Activated CD8-positive, alpha-beta memory T cell treated with anti-CD3 and anti-CD28 coated beads, Interleukin-2, amount 10 ng/mL, durations not matched to agents 7 days and 5 days (primary cell): ENCODE results near the gene CRIP2. TPM values are rescaled to one million over a fixed set of nuclear protein-coding genes. Genes with fewer than 3 reads are reported as not detected.

Experiments used
- ATAC-seq: fragments of 150-1000 bp; cut with Tn5 transposase; one replicate; pipeline ENCODE4 v1.10.0; 2021; ENCODE audit warnings: moderate library complexity
- CTCF ChIA-PET: fragments of 350-600 bp; sonication (Branson Sonifier 250); formaldehyde crosslinking; loops from one replicate; lab custom pipeline; 2021; ENCODE audit warnings: antibody characterized with exemption; lab: Charles Lee
- DNase-seq: peaks from one replicate; pipeline ENCODE4 v3.0.0-alpha.2; 2020
- H3K27ac Mint-ChIP-seq: one replicate; pipeline ENCODE4 v1.8.0; 2021; ENCODE audit warnings: mild to moderate bottlenecking, mixed read lengths
- H3K27me3 Mint-ChIP-seq: one replicate; pipeline ENCODE4 v1.8.0; 2021; ENCODE audit warnings: mixed read lengths
- H3K36me3 Mint-ChIP-seq: one replicate; pipeline ENCODE4 v1.8.0; 2021; ENCODE audit warnings: mild to moderate bottlenecking, mixed read lengths
- H3K4me1 Mint-ChIP-seq: one replicate; pipeline ENCODE4 v1.8.0; 2021; ENCODE audit warnings: mixed read lengths
- H3K4me3 Mint-ChIP-seq: one replicate; pipeline ENCODE4 v1.8.0; 2021; ENCODE audit warnings: mild to moderate bottlenecking, moderate library complexity, mixed read lengths
- H3K9me3 Mint-ChIP-seq: one replicate; pipeline ENCODE4 v1.8.0; 2022; ENCODE audit warnings: low read depth, mixed read lengths
- total RNA-seq, 2 experiments: library from RNA; stranded (reverse); gene quantifications; one replicate each; pipeline ENCODE4 v1.2.3, GENCODE V29; 2021

Gene CRIP2
- total RNA-seq, 2 experiments from 2014 or later: 0.68 TPM; not detected in 1

DNA sequence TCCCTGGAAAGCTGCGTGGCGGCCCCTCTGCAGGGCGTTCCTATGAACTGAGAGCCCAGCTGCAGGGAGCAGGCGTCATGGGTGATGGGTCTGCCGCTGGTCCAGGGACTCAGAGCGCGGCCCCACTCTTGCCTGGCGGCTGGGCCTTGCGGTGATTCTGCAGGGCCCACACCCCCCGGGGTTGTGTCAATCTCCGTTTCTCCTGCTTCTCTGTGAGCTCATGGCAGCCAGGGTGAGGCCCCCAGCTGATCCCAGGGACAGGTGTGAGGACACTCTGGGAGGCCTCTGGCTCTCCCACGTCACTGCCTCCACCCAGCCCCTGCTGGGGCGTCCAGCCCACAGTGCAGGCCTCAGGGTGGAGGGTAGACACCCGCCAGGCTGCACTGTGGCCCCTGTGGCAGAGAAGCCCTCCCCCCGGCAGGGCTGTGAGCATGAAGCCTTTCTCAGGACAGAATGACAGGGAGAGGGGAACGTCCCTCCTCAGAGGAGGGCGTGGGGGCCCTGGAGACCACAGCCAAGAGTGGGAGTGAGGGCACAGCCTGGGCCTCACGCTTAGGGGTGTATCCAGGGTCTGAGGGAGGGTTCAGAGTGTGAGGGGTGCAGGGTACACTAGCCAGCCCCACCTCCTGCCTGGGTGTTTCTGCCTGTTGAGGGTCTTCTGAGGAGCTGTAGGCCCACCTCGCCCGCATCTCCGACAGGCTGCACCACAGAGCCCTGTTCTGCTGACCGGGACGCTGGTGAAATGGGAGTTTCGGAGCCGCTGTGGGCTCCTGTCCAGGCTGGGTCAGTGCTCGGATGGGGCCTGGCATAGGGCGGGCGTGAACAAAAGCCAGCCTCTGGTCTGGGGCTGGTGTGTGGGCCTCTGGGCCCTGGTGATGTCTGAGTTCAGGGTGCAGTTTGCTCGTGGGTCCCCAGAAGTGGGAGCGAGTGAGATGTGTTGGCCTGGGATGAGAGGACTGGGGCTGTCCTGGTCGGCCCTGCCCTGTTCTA lies 26.7 kb upstream of the CRIP2 start:
- no peak for ATAC-seq
- Mint-ChIP-seq H3K36me3 (peaks cover 2% of the 10 kb centered on the region), H3K9me3 (no peaks in the 10 kb centered on the region), H3K27me3 (no peaks in the 10 kb centered on the region), H3K27ac (no peak overlapping the region), H3K4me1 (no peaks in the 10 kb centered on the region), H3K4me3 (no peak overlapping the region)
- CTCF ChIA-PET: interaction anchor here (0.6 to 1.7 kb wide), 13 partner anchors 12 to 77 kb away, joined by 3 to 9 read pairs (median 4); partner anchors contain the start of gene CRIP1
- no peak for DNase-seq

DNA sequence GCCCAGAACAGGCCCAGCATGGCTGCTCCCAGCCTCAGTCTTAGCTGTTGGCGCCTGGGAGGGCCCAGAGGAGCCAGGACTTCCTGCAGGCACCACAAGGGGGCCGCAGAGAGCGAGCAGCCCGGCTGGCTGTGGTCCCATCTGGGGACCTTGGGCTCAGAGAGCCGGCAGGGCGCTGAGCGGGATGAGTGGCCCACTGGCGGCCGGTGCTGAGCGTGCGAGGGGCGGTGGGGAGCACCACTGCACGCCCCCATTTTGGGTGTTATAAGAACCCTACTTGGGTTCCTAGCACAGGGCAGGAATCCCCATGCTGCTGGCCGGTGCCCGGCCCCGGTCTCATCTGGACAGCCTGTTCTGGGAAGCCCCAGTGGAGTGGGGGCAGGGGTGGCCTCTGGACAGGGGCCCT lies 25.9 kb upstream of the CRIP2 start:
- peak; percentile 66 for DNase-seq
- Mint-ChIP-seq H3K9me3 (no peaks in the 10 kb centered on the region), H3K27ac (no peak overlapping the region), H3K4me3 (no peak overlapping the region), H3K36me3 (peaks cover 2% of the 10 kb centered on the region), H3K4me1 (no peaks in the 10 kb centered on the region), H3K27me3 (no peaks in the 10 kb centered on the region)
- ATAC-seq: peak; percentile 93
- CTCF ChIA-PET: interaction anchor here (0.7 to 1.7 kb wide), 12 partner anchors 13 to 78 kb away, joined by 3 to 9 read pairs (median 4); partner anchors contain the start of gene CRIP1

DNA sequence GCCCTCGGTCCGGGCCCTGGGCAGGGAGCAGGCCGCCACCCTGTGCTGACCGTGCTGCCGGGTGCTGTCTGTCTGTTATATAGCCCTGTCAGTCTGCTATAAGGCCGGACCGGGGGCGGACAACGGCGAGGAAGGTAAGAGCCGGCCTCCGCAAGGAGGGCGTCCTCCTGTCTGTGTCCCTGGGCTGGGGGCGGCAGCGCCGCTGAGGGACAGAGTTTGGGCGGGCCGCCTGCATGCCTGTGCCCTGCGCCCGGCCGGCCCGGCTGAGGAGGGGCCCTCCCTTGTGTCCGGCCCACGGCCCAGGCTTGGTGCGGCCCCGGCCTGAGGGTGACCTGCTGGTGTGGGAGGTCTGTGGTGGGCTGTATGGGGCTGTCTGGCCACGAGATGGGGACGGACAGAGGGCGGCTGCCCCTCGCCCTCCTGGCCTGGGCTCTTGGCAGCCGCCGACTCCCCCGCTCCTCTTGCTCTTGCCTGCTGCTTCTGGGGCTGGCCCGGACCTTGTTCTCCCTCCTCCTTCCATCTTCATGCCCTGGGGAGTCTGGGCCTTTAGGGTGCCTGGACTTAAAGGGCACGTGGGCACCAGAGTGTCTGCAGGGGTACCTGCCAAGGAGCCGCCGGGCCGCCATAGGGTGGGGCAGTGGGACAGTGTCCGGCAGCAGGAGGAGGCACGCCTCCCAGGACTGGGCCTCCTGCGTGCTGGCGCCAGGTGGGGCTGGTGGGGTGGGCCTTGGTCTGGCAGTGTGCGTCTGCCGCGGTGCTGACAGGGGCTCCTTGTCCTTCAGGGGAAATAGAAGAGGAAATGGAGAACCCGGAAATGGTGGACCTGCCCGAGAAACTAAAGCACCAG lies 25.1 kb upstream of the CRIP2 start:
- H3K27me3 Mint-ChIP-seq: no peaks in the 10 kb centered on the region
- DNase-seq (no peak), ATAC-seq (no peak)
- CTCF ChIA-PET: interaction anchor here (1.8 kb wide), 1 partner anchor 40 kb away, joined by 6 read pairs; no protein-coding TSS in a partner anchor
- no peaks in the 10 kb centered on the region for H3K9me3 Mint-ChIP-seq
- H3K4me1 Mint-ChIP-seq: no peaks in the 10 kb centered on the region
- no peak overlapping the region for H3K4me3 Mint-ChIP-seq
- H3K27ac Mint-ChIP-seq: no peak overlapping the region
- H3K36me3 Mint-ChIP-seq: peaks cover 2% of the 10 kb centered on the region

DNA sequence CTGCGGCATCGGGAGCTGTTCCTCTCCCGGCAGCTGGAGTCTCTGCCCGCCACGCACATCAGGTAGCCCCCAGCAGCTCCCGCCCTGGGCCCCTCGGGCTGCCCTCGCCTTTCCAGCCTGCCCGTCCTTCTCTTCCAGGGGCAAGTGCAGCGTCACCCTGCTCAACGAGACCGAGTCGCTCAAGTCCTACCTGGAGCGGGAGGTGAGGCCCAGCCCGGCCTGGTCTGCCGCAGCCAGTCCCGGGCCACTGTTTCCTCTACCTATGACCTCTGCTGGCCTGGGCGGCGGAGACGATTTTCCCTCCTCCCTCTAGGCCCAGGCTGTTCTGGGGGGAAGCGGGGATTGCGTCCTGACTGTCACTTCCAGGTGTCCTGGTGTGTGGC lies 24.5 kb upstream of the CRIP2 start:
- no peaks in the 10 kb centered on the region for H3K4me1 Mint-ChIP-seq
- CTCF ChIA-PET: interaction anchor here (1.8 kb wide), 1 partner anchor 40 kb away, joined by 6 read pairs; no protein-coding TSS in a partner anchor

DNA sequence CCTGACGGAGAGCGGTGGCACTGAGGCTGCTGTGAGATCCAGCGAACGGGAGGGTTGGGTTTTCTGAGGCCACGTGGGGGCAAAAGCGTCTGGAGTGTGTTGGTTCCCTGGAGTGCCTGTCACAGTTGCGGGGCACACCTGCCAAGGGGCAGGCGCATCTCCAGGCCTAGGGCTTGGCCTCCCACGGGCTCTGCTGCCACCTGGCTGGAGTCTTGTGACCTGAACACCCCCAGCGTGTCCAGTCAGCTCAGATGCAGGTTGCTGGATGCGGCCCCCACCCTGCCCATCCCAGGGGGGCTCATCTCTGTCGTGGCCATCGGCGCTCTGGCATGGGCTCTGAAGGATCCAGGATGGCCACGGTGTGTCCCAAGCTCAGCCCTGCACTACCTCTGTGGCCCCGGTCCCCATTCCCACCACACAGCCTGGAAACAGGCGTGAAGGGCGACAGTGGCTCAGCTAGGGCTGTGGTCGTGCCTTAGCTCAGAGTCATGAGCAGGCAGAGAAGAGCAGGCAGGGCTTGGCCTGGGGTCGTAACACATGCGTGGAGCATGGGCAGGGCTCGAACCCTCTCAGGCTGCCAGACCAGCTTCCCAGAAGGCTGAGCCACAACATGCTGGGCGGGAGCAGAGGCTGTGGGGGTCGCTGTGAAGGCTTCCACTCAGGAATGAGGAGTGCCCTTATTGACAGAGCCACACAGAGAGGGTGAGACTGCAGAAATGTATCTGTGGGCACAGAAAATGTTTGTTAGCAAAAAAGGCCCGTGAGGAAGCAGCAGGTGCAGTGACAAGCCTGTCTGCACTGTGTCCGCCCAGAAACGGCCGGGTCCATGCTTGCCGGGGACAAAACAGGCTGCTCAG lies 23.5 kb upstream of the CRIP2 start:
- Mint-ChIP-seq H3K27ac (no peak overlapping the region), H3K9me3 (no peaks in the 10 kb centered on the region), H3K27me3 (no peaks in the 10 kb centered on the region), H3K4me3 (no peak overlapping the region), H3K36me3 (peaks cover 6% of the 10 kb centered on the region), H3K4me1 (no peaks in the 10 kb centered on the region)
- ATAC-seq: no peak
- no peak for DNase-seq
- CTCF ChIA-PET: interaction anchor here (1.8 kb wide), 1 partner anchor 39 kb away, joined by 6 read pairs; no protein-coding TSS in a partner anchor

More for the DNA sequence above, 24.5 kb upstream of the CRIP2 start:
- peaks cover 2% of the 10 kb centered on the region for H3K36me3 Mint-ChIP-seq
- H3K27ac Mint-ChIP-seq: no peak overlapping the region
- H3K4me3 Mint-ChIP-seq: no peak overlapping the region
- H3K9me3 Mint-ChIP-seq: no peaks in the 10 kb centered on the region
- no peaks in the 10 kb centered on the region for H3K27me3 Mint-ChIP-seq
- DNase-seq (no peak), ATAC-seq (no peak)

DNA sequence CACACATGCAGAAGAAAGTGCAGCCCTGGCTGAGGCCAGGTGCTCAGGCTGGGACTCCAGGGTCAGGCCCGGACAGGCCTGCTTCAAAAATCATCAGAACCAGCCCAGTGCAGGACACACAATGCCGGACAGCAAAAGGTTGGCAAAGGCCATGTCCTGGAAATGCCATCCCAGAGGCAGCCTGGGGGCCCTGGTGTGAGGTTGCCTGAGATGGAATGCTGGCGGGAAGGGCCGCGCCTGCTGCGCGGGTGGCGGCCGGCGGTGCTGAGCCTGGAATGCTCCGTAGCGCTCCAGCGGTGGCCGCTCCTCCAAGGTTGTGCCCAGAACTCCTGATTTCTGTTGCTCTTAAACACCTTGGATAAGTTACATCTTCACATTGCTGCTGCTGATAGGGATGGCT lies 21.7 kb upstream of the CRIP2 start:
- Mint-ChIP-seq H3K27me3 (no peaks in the 10 kb centered on the region), H3K36me3 (peaks cover 6% of the 10 kb centered on the region), H3K9me3 (no peaks in the 10 kb centered on the region), H3K27ac (no peak overlapping the region), H3K4me3 (no peak overlapping the region), H3K4me1 (no peaks in the 10 kb centered on the region)
- CTCF ChIA-PET: interaction anchor here (0.9 kb wide), 1 partner anchor 75 kb away, joined by 3 read pairs; no protein-coding TSS in a partner anchor
- no peak for DNase-seq
- no peak for ATAC-seq

DNA sequence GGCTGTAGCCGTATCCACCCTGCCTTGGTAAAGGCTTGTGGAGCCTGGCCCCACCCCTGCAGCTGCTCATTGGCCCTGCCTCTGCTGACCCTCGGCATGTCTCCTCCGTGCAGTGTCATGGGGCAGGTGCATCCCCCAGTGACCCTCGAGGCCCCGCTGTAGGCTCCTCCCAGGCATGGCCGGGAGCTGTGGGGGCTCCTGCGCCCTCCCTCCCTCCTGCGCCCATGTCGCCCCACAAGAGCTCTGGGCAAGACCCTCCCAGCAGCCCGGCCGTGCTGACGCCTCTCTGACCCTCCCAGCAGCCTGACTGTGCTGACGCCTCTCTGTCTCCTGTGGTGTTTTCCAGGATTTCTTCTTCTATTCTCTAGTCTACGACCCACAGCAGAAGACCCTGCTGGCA lies 20.8 kb upstream of the CRIP2 start:
- H3K27ac Mint-ChIP-seq: no peak overlapping the region
- DNase-seq (no peak), ATAC-seq (no peak)
- H3K27me3 Mint-ChIP-seq: no peaks in the 10 kb centered on the region
- no peaks in the 10 kb centered on the region for H3K4me1 Mint-ChIP-seq
- H3K36me3 Mint-ChIP-seq: peaks cover 6% of the 10 kb centered on the region
- CTCF ChIA-PET: no interaction called here
- H3K9me3 Mint-ChIP-seq: no peaks in the 10 kb centered on the region
- no peak overlapping the region for H3K4me3 Mint-ChIP-seq

DNA sequence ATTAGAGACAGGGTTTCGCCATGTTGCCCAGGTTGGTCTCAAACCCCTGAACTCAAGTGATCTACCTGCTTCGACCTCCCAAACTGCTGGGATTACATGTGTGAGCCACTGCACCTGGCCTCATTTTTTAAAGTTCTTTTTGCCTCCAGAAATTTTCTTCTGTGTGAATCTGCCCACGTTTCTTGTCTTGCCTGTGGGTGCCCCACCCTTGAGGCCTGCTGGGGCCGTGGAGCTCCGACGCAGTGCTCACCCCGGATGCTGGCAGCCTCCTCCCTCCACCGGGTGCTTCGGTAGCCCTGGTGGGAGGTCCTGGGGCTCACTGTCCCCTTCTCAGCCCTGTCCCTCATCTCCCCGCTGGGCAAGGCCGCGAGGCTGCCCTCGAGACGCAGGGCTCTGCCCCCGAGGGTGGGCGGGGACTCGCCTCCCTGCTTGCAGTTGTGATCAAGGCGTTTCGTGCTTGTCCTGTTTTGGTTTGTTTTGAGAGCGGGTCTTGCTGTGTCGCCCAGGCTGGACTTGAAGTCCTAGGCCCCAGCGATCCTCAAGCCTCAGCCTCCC lies 19.5 kb upstream of the CRIP2 start:
- DNase-seq (no peak), ATAC-seq (no peak)
- Mint-ChIP-seq H3K36me3 (peaks cover 6% of the 10 kb centered on the region), H3K4me1 (no peaks in the 10 kb centered on the region), H3K27me3 (no peaks in the 10 kb centered on the region), H3K27ac (no peak overlapping the region), H3K4me3 (no peak overlapping the region), H3K9me3 (no peaks in the 10 kb centered on the region)
- CTCF ChIA-PET: no interaction called here

DNA sequence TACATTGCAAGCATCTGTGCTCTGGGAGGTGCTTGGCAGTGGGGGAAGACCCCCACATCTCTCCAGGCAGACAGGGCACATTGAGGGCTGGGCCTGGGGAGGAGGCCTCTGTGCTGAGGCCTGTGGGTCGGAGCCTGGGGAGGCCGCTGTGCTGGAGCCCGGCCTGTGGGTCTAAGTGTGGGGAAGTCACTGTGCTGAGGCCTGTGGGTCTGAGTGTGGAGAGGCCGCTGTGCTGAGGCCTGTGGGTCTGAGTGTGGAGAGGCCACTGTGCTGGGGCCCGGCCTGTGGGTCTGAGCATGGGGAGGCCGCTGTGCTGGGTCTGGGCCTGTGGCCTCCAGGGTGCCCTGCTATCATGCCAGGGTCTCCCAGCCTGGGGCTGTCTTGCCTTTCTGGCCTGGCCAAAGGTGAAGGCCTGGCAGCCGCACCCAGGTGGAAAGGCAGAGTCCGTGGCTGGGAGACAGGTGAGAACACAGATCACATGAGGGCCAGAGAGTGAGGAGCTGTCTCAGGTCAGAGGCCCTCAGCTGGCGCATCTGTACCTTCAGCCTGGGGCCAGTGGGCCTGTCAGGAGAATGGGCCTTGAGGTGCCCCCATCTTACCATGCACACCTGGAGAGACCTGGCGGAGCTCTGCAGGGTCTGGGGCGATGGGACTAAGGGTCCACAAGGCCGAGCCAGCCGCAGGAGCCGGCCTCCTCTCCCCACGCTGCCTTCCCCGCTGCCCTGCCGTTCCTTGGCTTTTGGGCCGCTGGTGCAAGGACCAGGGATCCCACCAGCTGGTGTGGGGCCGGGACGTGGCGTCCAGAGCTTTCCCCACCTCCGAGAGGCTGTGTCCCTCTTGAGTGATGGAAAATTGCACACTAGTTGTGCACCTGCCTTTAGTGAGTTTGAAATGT lies 18.6 kb upstream of the CRIP2 start:
- Mint-ChIP-seq H3K4me1 (no peaks in the 10 kb centered on the region), H3K27me3 (no peaks in the 10 kb centered on the region), H3K36me3 (peaks cover 9% of the 10 kb centered on the region), H3K27ac (no peak overlapping the region), H3K9me3 (no peaks in the 10 kb centered on the region), H3K4me3 (no peak overlapping the region)
- ATAC-seq: no peak
- no peak for DNase-seq
- CTCF ChIA-PET: no interaction called here

DNA sequence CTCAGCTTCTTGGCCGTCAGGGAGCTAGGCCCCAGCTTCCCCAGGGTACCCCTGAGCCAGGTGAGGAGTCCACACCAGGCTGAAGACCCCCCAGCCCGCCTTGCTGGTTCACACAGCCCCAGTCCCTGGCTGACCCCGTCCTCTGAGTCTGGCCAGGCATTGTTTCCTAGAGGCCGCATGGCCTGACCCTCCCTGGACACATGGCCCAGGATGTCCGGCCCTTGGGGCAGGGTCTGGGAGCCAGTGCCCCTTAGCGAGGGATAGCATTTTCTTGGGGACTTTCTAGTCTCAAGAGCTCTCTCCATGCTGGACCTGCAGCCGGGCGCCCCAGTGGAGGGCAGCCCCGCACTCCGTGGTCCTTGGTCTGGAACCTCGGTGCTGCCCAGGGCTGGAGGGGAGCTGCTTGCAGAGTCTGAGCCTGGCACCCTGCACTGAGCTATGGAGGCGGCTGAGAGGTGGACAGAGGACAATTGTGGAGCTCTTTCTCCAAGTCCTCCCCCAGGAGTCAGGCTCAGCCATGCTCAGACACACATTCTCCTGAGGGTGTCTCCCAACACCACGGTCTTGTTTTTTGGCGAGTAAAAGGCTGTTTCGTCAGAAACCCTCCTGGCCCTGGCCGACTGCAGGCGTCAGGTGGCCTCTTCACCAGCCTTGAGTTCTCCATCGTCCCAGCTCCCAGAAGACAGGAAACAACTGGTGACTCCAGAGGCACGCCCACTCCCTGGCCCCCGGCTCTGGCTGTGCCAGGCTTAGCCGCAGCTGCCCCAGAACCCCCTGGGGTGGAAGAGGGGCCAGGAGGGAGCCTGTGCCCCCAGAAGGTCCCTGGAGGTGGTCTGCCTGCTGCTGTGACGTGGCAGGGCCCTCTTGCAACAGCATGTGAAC lies 17.6 kb upstream of the CRIP2 start:
- Mint-ChIP-seq H3K27ac (no peak overlapping the region), H3K27me3 (no peaks in the 10 kb centered on the region), H3K4me3 (no peak overlapping the region), H3K4me1 (no peaks in the 10 kb centered on the region), H3K36me3 (peaks cover 8% of the 10 kb centered on the region), H3K9me3 (no peaks in the 10 kb centered on the region)
- CTCF ChIA-PET: no interaction called here
- no peak for DNase-seq
- no peak for ATAC-seq

DNA sequence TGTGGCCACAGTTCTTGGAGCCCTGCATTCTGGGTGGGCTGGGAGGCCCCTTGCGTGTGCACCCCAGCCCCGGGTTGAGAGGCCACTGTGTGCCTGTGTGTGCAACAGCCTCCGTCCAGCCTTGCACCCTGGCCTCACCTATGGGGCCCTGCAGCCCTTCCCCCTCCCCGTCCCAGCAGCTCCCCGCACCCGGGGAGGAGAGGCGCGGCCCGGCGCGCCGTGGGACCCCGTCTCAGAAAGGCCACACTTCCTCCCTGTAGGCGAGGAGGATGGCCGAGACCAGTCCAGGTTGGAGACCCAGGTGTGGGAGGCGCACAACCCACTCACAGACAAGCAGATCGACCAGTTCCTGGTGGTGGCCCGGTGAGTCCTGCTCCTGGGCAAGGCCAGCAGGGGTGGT lies 16.6 kb upstream of the CRIP2 start:
- Mint-ChIP-seq H3K4me1 (no peaks in the 10 kb centered on the region), H3K4me3 (no peak overlapping the region), H3K27me3 (no peaks in the 10 kb centered on the region), H3K27ac (no peak overlapping the region), H3K9me3 (no peaks in the 10 kb centered on the region), H3K36me3 (peaks cover 8% of the 10 kb centered on the region)
- CTCF ChIA-PET: no interaction called here
- ATAC-seq (peak; percentile 17), DNase-seq (no peak)
